Measurements from ENCODE around the gene MRTFA. TPM values are rescaled to one million over a fixed set of nuclear protein-coding genes. Genes with fewer than 3 reads are reported as not detected.

MRTFA gene
- total RNA-seq, 1 experiment from 2014 or later, result 52.7 TPM

GRCh38 chr22:40368836-40369235, 267.7 kb downstream of the MRTFA start:
- ChIA-PET CTCF (no interaction called here), POLR2A (no interaction called here)
- no peaks in the 10 kb centered on the region for H3K9me3 Mint-ChIP-seq (ENCODE audit: unreplicated experiment)
- peaks cover 12% of the 10 kb centered on the region for H3K4me1 Mint-ChIP-seq (ENCODE audit: insufficient read depth, unreplicated experiment)
- no peak overlapping the region for H3K27ac Mint-ChIP-seq (ENCODE audit: low read depth, unreplicated experiment)
- H3K27me3 Mint-ChIP-seq (ENCODE audit: insufficient read depth, unreplicated experiment), result no peaks in the 10 kb centered on the region
- intact Hi-C loops (cut with micrococcal nuclease), result no loop called here
- TF ChIP-seq, protein P1, sequence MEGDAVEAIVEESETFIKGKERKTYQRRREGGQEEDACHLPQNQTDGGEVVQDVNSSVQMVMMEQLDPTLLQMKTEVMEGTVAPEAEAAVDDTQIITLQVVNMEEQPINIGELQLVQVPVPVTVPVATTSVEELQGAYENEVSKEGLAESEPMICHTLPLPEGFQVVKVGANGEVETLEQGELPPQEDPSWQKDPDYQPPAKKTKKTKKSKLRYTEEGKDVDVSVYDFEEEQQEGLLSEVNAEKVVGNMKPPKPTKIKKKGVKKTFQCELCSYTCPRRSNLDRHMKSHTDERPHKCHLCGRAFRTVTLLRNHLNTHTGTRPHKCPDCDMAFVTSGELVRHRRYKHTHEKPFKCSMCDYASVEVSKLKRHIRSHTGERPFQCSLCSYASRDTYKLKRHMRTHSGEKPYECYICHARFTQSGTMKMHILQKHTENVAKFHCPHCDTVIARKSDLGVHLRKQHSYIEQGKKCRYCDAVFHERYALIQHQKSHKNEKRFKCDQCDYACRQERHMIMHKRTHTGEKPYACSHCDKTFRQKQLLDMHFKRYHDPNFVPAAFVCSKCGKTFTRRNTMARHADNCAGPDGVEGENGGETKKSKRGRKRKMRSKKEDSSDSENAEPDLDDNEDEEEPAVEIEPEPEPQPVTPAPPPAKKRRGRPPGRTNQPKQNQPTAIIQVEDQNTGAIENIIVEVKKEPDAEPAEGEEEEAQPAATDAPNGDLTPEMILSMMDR (IDR thresholded peaks at IDR 0.05; ENCODE audit: unreplicated experiment), result no peak
- BruUV-seq (replicated peaks), result no TSS peak
- H3K4me3 Mint-ChIP-seq (ENCODE audit: unreplicated experiment), result no peak overlapping the region
- H3K36me3 Mint-ChIP-seq (ENCODE audit: insufficient read depth, unreplicated experiment), result peaks cover 58% of the 10 kb centered on the region
- DNase-seq (ENCODE audit: unreplicated experiment), result no peak

DNA sequence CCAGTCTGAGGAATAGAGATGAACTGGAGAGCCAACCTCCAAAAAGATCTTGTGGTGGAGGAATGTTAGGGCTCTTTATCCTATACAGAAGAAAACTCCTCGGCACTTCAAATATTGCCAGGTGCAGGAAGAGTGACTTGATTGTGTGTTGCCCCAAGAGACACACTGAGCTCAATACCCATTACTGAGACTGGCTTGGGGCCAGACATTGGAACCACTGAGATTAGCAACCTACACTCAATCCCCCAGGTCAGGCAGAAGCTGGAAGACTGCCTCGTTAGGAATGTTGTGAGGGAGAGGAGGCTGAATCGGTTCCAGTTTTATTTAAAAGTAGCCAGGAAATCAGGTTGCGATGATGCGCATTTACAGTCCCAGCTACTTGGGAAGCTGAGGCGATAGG, 268.5 kb downstream of the MRTFA start:
- no peak for DNase-seq (ENCODE audit: unreplicated experiment)
- Mint-ChIP-seq H3K9me3 (ENCODE audit: unreplicated experiment) (no peaks in the 10 kb centered on the region), H3K4me3 (ENCODE audit: unreplicated experiment) (no peak overlapping the region), H3K27me3 (ENCODE audit: insufficient read depth, unreplicated experiment) (no peaks in the 10 kb centered on the region), H3K4me1 (ENCODE audit: insufficient read depth, unreplicated experiment) (peaks cover 7% of the 10 kb centered on the region), H3K27ac (ENCODE audit: low read depth, unreplicated experiment) (no peak overlapping the region), H3K36me3 (ENCODE audit: insufficient read depth, unreplicated experiment) (peaks cover 66% of the 10 kb centered on the region)
- CTCF ChIA-PET, result no interaction called here
- intact Hi-C loops (cut with micrococcal nuclease), result no loop called here
- no TSS peak for BruUV-seq (replicated peaks)
- POLR2A ChIA-PET, result no interaction called here
- TF ChIP-seq, protein P1 (IDR thresholded peaks at IDR 0.05; ENCODE audit: unreplicated experiment), result no peak

GRCh38 chr22:40367342-40367741, 269.2 kb downstream of the MRTFA start:
- no peak for DNase-seq (ENCODE audit: unreplicated experiment)
- Mint-ChIP-seq H3K4me1 (ENCODE audit: insufficient read depth, unreplicated experiment) (peaks cover 5% of the 10 kb centered on the region), H3K4me3 (ENCODE audit: unreplicated experiment) (no peak overlapping the region), H3K36me3 (ENCODE audit: insufficient read depth, unreplicated experiment) (peaks cover 73% of the 10 kb centered on the region), H3K27me3 (ENCODE audit: insufficient read depth, unreplicated experiment) (no peaks in the 10 kb centered on the region), H3K27ac (ENCODE audit: low read depth, unreplicated experiment) (no peak overlapping the region), H3K9me3 (ENCODE audit: unreplicated experiment) (no peaks in the 10 kb centered on the region)
- ChIA-PET CTCF (interaction anchor here (0.6 to 2.5 kb wide), 2 partner anchors 19 to 336 kb away, joined by 3 to 11 read pairs; no protein-coding TSS in a partner anchor), POLR2A (no interaction called here)
- BruUV-seq (replicated peaks), result no TSS peak
- intact Hi-C loops (cut with micrococcal nuclease), result no loop called here
- TF ChIP-seq, protein P1 (IDR thresholded peaks at IDR 0.05; ENCODE audit: unreplicated experiment), result no peak

DNA sequence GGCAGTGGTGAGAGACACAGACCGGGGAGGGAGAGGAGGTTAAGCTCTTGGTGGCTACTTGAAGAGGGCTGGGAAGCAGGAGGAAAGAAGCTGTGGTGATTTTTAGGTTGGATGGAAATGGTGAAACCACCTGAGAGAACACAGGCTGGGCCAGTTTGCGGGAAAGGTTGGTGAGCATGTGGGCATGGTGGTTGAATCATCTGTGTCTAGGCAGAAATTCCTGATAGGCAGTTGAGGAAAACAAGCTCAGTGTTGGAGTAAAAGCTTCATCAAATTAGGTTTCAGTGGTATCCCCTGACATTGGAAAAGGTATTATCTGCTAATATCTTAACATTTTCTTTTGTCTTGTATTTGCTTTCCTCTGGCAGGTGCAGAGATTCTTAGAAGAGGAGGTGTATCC, 270.5 kb downstream of the MRTFA start:
- Mint-ChIP-seq H3K4me3 (ENCODE audit: unreplicated experiment) (no peak overlapping the region), H3K36me3 (ENCODE audit: insufficient read depth, unreplicated experiment) (peaks cover 85% of the 10 kb centered on the region), H3K9me3 (ENCODE audit: unreplicated experiment) (no peaks in the 10 kb centered on the region), H3K27me3 (ENCODE audit: insufficient read depth, unreplicated experiment) (no peaks in the 10 kb centered on the region), H3K4me1 (ENCODE audit: insufficient read depth, unreplicated experiment) (peaks cover under 1% of the 10 kb centered on the region), H3K27ac (ENCODE audit: low read depth, unreplicated experiment) (peak overlapping the region; percentile 44)
- BruUV-seq (replicated peaks), result no TSS peak
- ChIA-PET POLR2A (no interaction called here), CTCF (interaction anchor here (1.1 to 2.5 kb wide), 2 partner anchors 11 to 18 kb away, joined by 3 to 11 read pairs; no protein-coding TSS in a partner anchor)
- TF ChIP-seq, protein P1 (IDR thresholded peaks at IDR 0.05; ENCODE audit: unreplicated experiment), result no peak
- intact Hi-C loops (cut with micrococcal nuclease), result no loop called here
- no peak for DNase-seq (ENCODE audit: unreplicated experiment)
